ENCODE measurements around the gene GIMAP8.
"Not testable (repeated sequence)": the region's sequence is repeated elsewhere in the genome, so short reads cannot be mapped to it uniquely, and the experiment has no call there.

GIMAP8 gene

GRCh38 chr7:150464962-150465361 lies 14.5 kb downstream of the GIMAP8 start:
- no peak for DNase-seq (ENCODE audit: low spot score)

- no peak for DNase-seq (ENCODE audit: low spot score)
These were observed 15.0 kb downstream of the GIMAP8 start for GRCh38 chr7:150465414-150465813.

GRCh38 chr7:150466477-150466876 lies 16.0 kb downstream of the GIMAP8 start:
- no peak for DNase-seq (ENCODE audit: low spot score)

- DNase-seq (ENCODE audit: low spot score), result no peak
These were observed 17.8 kb downstream of the GIMAP8 start for GRCh38 chr7:150468241-150468640.

- DNase-seq (ENCODE audit: low spot score), result no peak
These were observed 21.5 kb downstream of the GIMAP8 start for GRCh38 chr7:150471886-150472285.

- no peak for DNase-seq (ENCODE audit: low spot score)
These were observed 23.5 kb downstream of the GIMAP8 start for GRCh38 chr7:150473902-150474301.

GRCh38 chr7:150476285-150476684 lies 25.9 kb downstream of the GIMAP8 start:
- DNase-seq (ENCODE audit: low spot score), result no peak

GRCh38 chr7:150476819-150477631 lies 26.6 kb downstream of the GIMAP8 start:
- no peak for DNase-seq (ENCODE audit: low spot score)

GRCh38 chr7:150479023-150479716 lies 28.7 kb downstream of the GIMAP8 start:
- no peak for DNase-seq (ENCODE audit: low spot score)

GRCh38 chr7:150481186-150481920 lies 30.9 kb downstream of the GIMAP8 start:
- no peak for DNase-seq (ENCODE audit: low spot score)

- no peak for DNase-seq (ENCODE audit: low spot score)
These were observed 31.5 kb downstream of the GIMAP8 start for GRCh38 chr7:150481922-150482321.

- not testable (repeated sequence) for DNase-seq (ENCODE audit: low spot score)
These were observed 33.1 kb downstream of the GIMAP8 start for GRCh38 chr7:150483514-150483913.

- DNase-seq (ENCODE audit: low spot score), result not testable (repeated sequence)
These were observed 33.6 kb downstream of the GIMAP8 start for GRCh38 chr7:150484071-150484470.

- no peak for DNase-seq (ENCODE audit: low spot score)
These were observed 37.2 kb downstream of the GIMAP8 start for GRCh38 chr7:150487625-150488024.

- DNase-seq (ENCODE audit: low spot score), result no peak
These were observed 39.4 kb downstream of the GIMAP8 start for GRCh38 chr7:150489782-150490181.

- not testable (repeated sequence) for DNase-seq (ENCODE audit: low spot score)
These were observed 43.0 kb downstream of the GIMAP8 start for GRCh38 chr7:150493442-150493841.

GRCh38 chr7:150502519-150502918 lies 52.1 kb downstream of the GIMAP8 start:
- DNase-seq (ENCODE audit: low spot score), result no peak

- DNase-seq (ENCODE audit: low spot score), result no peak
These were observed 52.7 kb downstream of the GIMAP8 start for GRCh38 chr7:150503155-150503554.

GRCh38 chr7:150503581-150503980 lies 53.2 kb downstream of the GIMAP8 start:
- DNase-seq (ENCODE audit: low spot score), result no peak

- DNase-seq (ENCODE audit: low spot score), result no peak
These were observed 57.6 kb downstream of the GIMAP8 start for GRCh38 chr7:150507947-150508602.

GRCh38 chr7:150511048-150511447 lies 60.6 kb downstream of the GIMAP8 start:
- no peak for DNase-seq (ENCODE audit: low spot score)

GRCh38 chr7:150513758-150514157 lies 63.3 kb downstream of the GIMAP8 start:
- DNase-seq (ENCODE audit: low spot score), result no peak
